A673 (cell line): ENCODE results near the gene FBXL17. TPM values are rescaled to one million over a fixed set of nuclear protein-coding genes. Genes with fewer than 3 reads are reported as not detected.

Source experiments
- BruUV-seq: library from RNA; stranded (reverse); fragments of 400-500 nt; replicated peaks from 2 replicates; lab custom pipeline; 2021; lab: Mats Ljungman, UMichigan
- CTCF ChIA-PET: fragments of 300-600 bp; sonication (Branson Sonifier 250); formaldehyde crosslinking; loops from one replicate; lab custom pipeline; 2022; ENCODE audit warnings: antibody characterized with exemption; lab: Charles Lee
- POLR2A ChIA-PET: fragments of 300-600 bp; sonication (Branson Sonifier 250); formaldehyde crosslinking; loops from one replicate; lab custom pipeline; 2022; ENCODE audit warnings: antibody characterized with exemption; ENCODE audit not compliant: low non-redundant PET; lab: Charles Lee
- DNase-seq: peaks from one replicate; pipeline ENCODE4 v3.0.0-alpha.2; 2015; ENCODE audit warnings: low spot score
- H3K27ac ChIP-seq: fragments of 200-600 bp; sonication (generic); 2 replicates; pipeline ENCODE4 v1.5.1; 2016; ENCODE audit warnings: mixed run types, low read depth, mild to moderate bottlenecking, mixed read lengths, antibody characterized with exemption, low read length; ENCODE audit not compliant: poor library complexity, severe bottlenecking
- H3K27me3 ChIP-seq: fragments of 200-600 bp; sonication (generic); replicated peaks from 2 replicates; pipeline ENCODE4 v1.6.1; 2017; ENCODE audit warnings: mixed run types, low read depth, mild to moderate bottlenecking, mixed read lengths, antibody characterized with exemption, low read length; ENCODE audit not compliant: insufficient read depth, poor library complexity
- H3K36me3 ChIP-seq: fragments of 200-600 bp; sonication (generic); 2 replicates; pipeline ENCODE4 v1.6.1; 2016; ENCODE audit warnings: mixed run types, mild to moderate bottlenecking, mixed read lengths, antibody characterized with exemption, low read length; ENCODE audit not compliant: insufficient read depth, poor library complexity, severe bottlenecking
- H3K4me1 ChIP-seq: fragments of 200-600 bp; sonication (generic); 2 replicates; pipeline ENCODE4 v1.6.1; 2017; ENCODE audit warnings: mixed run types, mild to moderate bottlenecking, mixed read lengths, antibody characterized with exemption, low read length; ENCODE audit not compliant: insufficient read depth, poor library complexity, severe bottlenecking
- H3K4me3 ChIP-seq: fragments of 200-600 bp; sonication (generic); 2 replicates; pipeline ENCODE4 v1.5.1; 2016; ENCODE audit warnings: low read depth, mixed run types, mild to moderate bottlenecking, mixed read lengths, low read length; ENCODE audit not compliant: poor library complexity, severe bottlenecking
- H3K9me3 ChIP-seq: fragments of 200-600 bp; sonication (generic); 2 replicates; pipeline ENCODE4 v1.6.1; 2016; ENCODE audit warnings: mixed run types, low read depth, mild to moderate bottlenecking, mixed read lengths, antibody characterized with exemption, low read length; ENCODE audit not compliant: poor library complexity, severe bottlenecking
- EZH2 ChIP-seq: fragments of 200-600 bp; sonication (generic); IDR thresholded peaks from 2 replicates; pipeline ENCODE4 v1.6.1; 2017; ENCODE audit warnings: borderline replicate concordance, low read depth, mild to moderate bottlenecking, mixed read lengths, antibody characterized with exemption, low read length; ENCODE audit not compliant: poor library complexity, severe bottlenecking
- intact Hi-C: fragments of 100-400 bp; cut with micrococcal nuclease; formaldehyde crosslinking; loops from one replicate; pipeline ENCODE4 v1.10.0; 2022; ENCODE audit not compliant: unreplicated experiment
- total RNA-seq: library from RNA; stranded (reverse); gene quantifications from 2 replicates; pipeline ENCODE4 v1.2.3, GENCODE V29; 2021
- TF ChIP-seq, protein P1 (sequence below): fragments of 300-800, 200-600 bp; sonication (generic); conservative IDR thresholded peaks from 2 replicates; pipeline ENCODE4 v1.5.1; 2017; ENCODE audit warnings: low read depth, mild to moderate bottlenecking, antibody characterized with exemption, low read length, moderate library complexity, mixed read lengths

FBXL17 gene
- total RNA-seq, 1 experiment from 2014 or later = 5.7 TPM

DNA sequence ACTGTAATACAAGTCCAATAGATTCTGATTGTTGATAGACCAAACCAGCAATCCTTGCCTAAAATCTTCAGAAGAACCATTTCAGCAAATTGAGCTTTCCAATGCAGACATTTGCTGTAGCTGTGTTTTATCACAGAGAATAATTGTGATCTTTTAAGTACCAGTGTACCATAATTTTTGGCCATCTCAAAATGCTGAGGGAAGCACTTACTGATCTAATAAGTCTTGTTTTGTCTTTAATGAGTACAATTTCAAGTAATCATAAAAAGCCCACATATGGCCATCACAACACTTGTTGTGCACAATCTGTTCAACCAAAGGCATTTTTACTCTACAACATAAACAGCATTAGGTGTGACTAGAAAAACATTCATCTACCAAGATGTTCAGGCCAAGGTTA lies 159.9 kb downstream of the FBXL17 start:
- TF ChIP-seq EZH2 = no peak
- CTCF ChIA-PET = no interaction called here

DNA sequence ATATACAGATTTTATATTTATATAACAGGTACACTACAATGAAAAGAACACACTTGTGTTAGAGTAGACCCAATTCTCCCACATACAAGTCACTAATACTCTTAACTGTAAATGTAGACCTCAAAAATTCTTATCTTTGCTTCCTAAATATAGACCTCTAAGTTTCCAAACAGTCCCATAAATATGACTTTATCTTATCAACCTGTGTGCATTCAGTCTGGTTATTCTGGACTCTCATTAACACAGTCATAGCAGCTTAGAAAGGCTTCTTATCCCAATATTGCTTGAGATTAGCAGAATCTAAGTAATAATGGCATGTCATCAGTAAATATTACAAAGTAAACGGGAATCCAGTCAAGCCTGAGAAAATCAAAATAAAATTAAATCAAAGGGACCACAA lies 161.1 kb downstream of the FBXL17 start:
- no peaks in the 10 kb centered on the region for H3K27me3 ChIP-seq
- no TSS peak for BruUV-seq
- intact Hi-C loops = no loop called here
- H3K36me3 ChIP-seq = no peaks in the 10 kb centered on the region
- no peaks in the 10 kb centered on the region for H3K4me1 ChIP-seq
- ChIA-PET CTCF (no interaction called here), POLR2A (no interaction called here)
- no peak overlapping the region for H3K27ac ChIP-seq
- no peak for DNase-seq
- H3K9me3 ChIP-seq = no peaks in the 10 kb centered on the region
- no peak for TF ChIP-seq EZH2
- TF ChIP-seq, protein P1, sequence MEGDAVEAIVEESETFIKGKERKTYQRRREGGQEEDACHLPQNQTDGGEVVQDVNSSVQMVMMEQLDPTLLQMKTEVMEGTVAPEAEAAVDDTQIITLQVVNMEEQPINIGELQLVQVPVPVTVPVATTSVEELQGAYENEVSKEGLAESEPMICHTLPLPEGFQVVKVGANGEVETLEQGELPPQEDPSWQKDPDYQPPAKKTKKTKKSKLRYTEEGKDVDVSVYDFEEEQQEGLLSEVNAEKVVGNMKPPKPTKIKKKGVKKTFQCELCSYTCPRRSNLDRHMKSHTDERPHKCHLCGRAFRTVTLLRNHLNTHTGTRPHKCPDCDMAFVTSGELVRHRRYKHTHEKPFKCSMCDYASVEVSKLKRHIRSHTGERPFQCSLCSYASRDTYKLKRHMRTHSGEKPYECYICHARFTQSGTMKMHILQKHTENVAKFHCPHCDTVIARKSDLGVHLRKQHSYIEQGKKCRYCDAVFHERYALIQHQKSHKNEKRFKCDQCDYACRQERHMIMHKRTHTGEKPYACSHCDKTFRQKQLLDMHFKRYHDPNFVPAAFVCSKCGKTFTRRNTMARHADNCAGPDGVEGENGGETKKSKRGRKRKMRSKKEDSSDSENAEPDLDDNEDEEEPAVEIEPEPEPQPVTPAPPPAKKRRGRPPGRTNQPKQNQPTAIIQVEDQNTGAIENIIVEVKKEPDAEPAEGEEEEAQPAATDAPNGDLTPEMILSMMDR = no peak
- no peak overlapping the region for H3K4me3 ChIP-seq

More for the DNA sequence above, 159.9 kb downstream of the FBXL17 start:
- H3K36me3 ChIP-seq = no peaks in the 10 kb centered on the region
- intact Hi-C loops = no loop called here
- no peak overlapping the region for H3K4me3 ChIP-seq
- no peaks in the 10 kb centered on the region for H3K27me3 ChIP-seq
- POLR2A ChIA-PET = no interaction called here
- H3K27ac ChIP-seq = no peak overlapping the region
- no peaks in the 10 kb centered on the region for H3K4me1 ChIP-seq
- H3K9me3 ChIP-seq = no peaks in the 10 kb centered on the region
- no peak for DNase-seq
- no TSS peak for BruUV-seq

DNA sequence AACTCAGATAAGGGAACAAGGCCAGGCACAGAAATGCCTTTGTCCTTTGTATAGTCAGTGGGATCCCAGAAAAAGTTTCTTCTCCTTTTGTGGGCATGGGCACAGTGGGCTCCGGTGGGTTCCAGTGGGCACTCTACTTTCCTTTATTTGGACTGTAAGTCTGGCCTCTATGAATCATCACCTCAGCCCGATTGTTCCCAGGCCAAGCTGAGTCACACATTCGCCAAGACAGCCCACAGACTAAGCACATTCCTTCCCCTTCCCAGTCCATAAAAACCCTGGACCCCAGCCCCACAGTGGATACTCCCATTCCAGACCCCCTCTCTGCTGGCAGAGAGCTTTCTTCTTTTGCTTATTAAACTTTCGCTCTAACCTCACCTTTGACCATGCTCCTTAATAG lies 165.0 kb downstream of the FBXL17 start:
- no TSS peak for BruUV-seq

More for the DNA sequence above, 165.0 kb downstream of the FBXL17 start:
- Histone ChIP-seq H3K27me3 (no peaks in the 10 kb centered on the region), H3K27ac (no peak overlapping the region), H3K9me3 (peaks cover 7% of the 10 kb centered on the region), H3K4me1 (no peaks in the 10 kb centered on the region), H3K36me3 (no peaks in the 10 kb centered on the region), H3K4me3 (no peak overlapping the region)
- TF ChIP-seq, protein P1 = no peak
- TF ChIP-seq EZH2 = no peak
- intact Hi-C loops = no loop called here
- POLR2A ChIA-PET = no interaction called here
- CTCF ChIA-PET = no interaction called here
- DNase-seq = no peak
